Measurements from ENCODE around the gene MYO3B. TPM values are rescaled to one million over a fixed set of nuclear protein-coding genes. Genes with fewer than 3 reads are reported as not detected.

The MYO3B gene
- total and polyA plus RNA-seq, 2 donors from 2014 or later, result 3.5 to 6.4 TPM

DNA sequence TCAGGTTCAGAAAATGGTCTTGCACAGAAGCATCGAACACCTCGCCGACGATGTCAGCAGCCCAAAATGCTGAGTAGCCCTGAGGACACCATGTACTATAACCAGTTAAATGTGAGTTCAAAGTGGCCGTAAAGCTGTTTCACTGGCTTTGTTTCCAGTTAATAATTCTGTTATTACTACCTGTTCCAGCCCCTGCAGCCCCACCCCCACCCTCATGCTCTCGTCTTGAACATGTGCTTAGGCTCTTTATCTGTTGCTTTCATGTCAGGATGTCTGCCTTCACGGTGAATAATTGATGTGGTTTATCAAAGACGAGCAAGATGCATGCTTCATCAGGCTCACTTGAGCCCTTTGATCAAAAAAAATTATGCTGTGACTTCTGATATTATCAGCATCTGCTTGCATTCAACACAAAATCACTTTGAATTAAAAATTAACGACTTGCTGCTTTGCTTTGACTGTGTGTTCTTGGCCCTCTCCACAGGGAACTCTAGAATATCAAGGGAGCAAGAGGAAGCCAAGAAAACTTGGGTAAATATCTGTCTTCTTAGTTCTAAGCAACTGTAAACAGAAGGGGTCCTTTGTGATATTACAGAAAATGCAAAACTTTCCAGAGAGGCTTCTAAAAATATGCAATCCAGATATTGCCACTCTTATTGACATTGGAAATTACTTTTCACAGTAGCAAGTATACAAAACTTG lies 473.8 kb downstream of the MYO3B start:
- intact Hi-C loops (cut with DNase I), result no loop called here

DNA sequence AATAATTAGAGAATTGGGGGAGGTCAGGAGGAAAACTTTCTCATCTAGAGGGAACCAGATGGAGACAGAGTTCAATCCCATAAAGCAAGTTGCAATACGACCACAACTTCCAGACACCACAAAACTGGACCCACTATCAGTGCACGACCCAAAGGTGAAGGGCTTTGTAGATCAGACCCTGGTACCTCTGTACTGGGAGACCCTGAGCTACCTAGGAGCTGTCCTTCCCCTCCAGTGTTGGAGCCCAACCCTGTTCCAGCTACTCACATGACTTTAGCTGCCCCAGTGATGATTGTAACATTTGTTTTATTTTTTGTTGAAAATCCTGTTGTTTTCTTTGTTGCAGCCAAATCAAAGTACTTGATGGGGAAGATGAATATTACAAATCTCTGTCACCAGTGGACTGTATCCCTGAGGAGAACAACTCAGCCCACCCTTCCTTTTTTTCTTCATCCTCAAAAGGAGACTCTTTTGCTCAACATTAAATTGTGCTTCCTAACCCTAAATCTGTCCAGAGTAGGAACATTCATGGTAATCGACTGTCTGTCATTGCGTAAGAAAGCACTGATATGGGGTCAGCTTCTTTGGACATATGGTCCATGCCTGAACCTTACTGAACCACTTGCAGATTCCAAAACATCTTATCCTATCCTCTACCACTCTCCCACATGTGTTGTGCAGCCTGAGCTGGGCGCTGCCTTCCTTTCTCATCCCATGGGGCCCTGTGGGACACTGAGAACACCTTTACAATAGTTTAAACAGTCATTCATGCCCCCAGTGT lies 474.9 kb downstream of the MYO3B start:
- no peaks in the 10 kb centered on the region for H3K9me3 ChIP-seq (ENCODE audit: control insufficient read depth in 2 of 3, insufficient read depth in 1 of 3, low read length in 3 of 3)
- H3K4me1 ChIP-seq (ENCODE audit: control insufficient read depth in 2 of 3, insufficient read depth in 2 of 3, low read depth in 1 of 3, low read length in 3 of 3), result no peaks in the 10 kb centered on the region
- no peaks in the 10 kb centered on the region for H3K36me3 ChIP-seq (ENCODE audit: control insufficient read depth in 2 of 3, insufficient read depth in 3 of 3, low read length in 3 of 3)
- no peak overlapping the region for H3K9ac ChIP-seq (ENCODE audit: low read length in 3 of 3)
- TF ChIP-seq, protein P1, sequence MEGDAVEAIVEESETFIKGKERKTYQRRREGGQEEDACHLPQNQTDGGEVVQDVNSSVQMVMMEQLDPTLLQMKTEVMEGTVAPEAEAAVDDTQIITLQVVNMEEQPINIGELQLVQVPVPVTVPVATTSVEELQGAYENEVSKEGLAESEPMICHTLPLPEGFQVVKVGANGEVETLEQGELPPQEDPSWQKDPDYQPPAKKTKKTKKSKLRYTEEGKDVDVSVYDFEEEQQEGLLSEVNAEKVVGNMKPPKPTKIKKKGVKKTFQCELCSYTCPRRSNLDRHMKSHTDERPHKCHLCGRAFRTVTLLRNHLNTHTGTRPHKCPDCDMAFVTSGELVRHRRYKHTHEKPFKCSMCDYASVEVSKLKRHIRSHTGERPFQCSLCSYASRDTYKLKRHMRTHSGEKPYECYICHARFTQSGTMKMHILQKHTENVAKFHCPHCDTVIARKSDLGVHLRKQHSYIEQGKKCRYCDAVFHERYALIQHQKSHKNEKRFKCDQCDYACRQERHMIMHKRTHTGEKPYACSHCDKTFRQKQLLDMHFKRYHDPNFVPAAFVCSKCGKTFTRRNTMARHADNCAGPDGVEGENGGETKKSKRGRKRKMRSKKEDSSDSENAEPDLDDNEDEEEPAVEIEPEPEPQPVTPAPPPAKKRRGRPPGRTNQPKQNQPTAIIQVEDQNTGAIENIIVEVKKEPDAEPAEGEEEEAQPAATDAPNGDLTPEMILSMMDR (IDR thresholded peaks at IDR 0.05; ENCODE audit: borderline replicate concordance, extremely low read depth, insufficient read depth), result no peak
- intact Hi-C loops (cut with DNase I), result no loop called here
- no peak overlapping the region for H3K27ac ChIP-seq (ENCODE audit: low read depth in 2 of 2, low read length in 2 of 2)
- DNase-seq, result no peak
- H3K27me3 ChIP-seq (ENCODE audit: control insufficient read depth, insufficient read depth, low read length), result no peaks in the 10 kb centered on the region
- FAIRE-seq, result no peak
- no peak overlapping the region for H3K4me3 ChIP-seq (ENCODE audit: low read length in 3 of 3)

More for the DNA sequence above, 473.8 kb downstream of the MYO3B start:
- Histone ChIP-seq H3K9me3 (ENCODE audit: control insufficient read depth in 2 of 3, insufficient read depth in 1 of 3, low read length in 3 of 3) (no peaks in the 10 kb centered on the region), H3K27ac (ENCODE audit: low read depth in 2 of 2, low read length in 2 of 2) (no peak overlapping the region), H3K4me1 (ENCODE audit: control insufficient read depth in 2 of 3, insufficient read depth in 2 of 3, low read depth in 1 of 3, low read length in 3 of 3) (no peaks in the 10 kb centered on the region), H3K36me3 (ENCODE audit: control insufficient read depth in 2 of 3, insufficient read depth in 3 of 3, low read length in 3 of 3) (no peaks in the 10 kb centered on the region), H3K9ac (ENCODE audit: low read length in 3 of 3) (no peak overlapping the region), H3K4me3 (ENCODE audit: low read length in 3 of 3) (no peak overlapping the region), H3K27me3 (ENCODE audit: control insufficient read depth, insufficient read depth, low read length) (no peaks in the 10 kb centered on the region)
- FAIRE-seq (no peak), DNase-seq (peak in 2 of 5 donors; percentile 14 to 26)
- TF ChIP-seq, protein P1 (IDR thresholded peaks at IDR 0.05; ENCODE audit: borderline replicate concordance, extremely low read depth, insufficient read depth), result no peak

DNA sequence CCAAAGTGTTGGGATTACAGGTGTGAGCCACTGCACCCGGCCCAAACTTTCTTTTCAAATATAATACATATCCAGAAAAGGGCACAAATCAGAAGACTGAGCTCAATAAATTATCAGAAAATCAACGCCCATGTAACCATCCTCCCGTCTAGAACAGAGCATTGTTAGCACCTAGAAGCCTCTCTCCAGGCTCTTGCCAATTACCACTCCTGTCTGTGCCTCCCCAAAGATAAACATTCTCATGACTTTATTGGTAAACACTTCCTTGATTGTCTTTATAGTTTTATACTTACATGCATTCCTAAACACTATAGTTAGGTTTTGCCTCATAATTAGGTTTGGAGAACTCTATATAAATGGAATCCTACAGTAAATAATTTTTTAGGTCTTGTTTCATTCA lies 478.7 kb downstream of the MYO3B start:
- no peak for FAIRE-seq
- intact Hi-C loops (cut with DNase I), result no loop called here

More for the DNA sequence above, 478.7 kb downstream of the MYO3B start:
- TF ChIP-seq, protein P1 (IDR thresholded peaks at IDR 0.05; ENCODE audit: borderline replicate concordance, extremely low read depth, insufficient read depth), result no peak
- H3K36me3 ChIP-seq (ENCODE audit: control insufficient read depth in 2 of 3, insufficient read depth in 3 of 3, low read length in 3 of 3), result no peaks in the 10 kb centered on the region
- no peak overlapping the region for H3K9ac ChIP-seq (ENCODE audit: low read length in 3 of 3)
- no peak overlapping the region for H3K27ac ChIP-seq (ENCODE audit: low read depth in 2 of 2, low read length in 2 of 2)
- H3K4me3 ChIP-seq (ENCODE audit: low read length in 3 of 3), result no peak overlapping the region
- no peaks in the 10 kb centered on the region for H3K27me3 ChIP-seq (ENCODE audit: control insufficient read depth, insufficient read depth, low read length)
- DNase-seq, result no peak
- no peaks in the 10 kb centered on the region for H3K4me1 ChIP-seq (ENCODE audit: control insufficient read depth in 2 of 3, insufficient read depth in 2 of 3, low read depth in 1 of 3, low read length in 3 of 3)
- H3K9me3 ChIP-seq (ENCODE audit: control insufficient read depth in 2 of 3, insufficient read depth in 1 of 3, low read length in 3 of 3), result no peaks in the 10 kb centered on the region
